HepG2 (cell line): ENCODE results near the gene ZFP36L2. TPM values are rescaled to one million over a fixed set of nuclear protein-coding genes. Genes with fewer than 3 reads are reported as not detected.

Source experiments
- CBX1 ChIP-seq: IDR thresholded peaks from one replicate; pipeline ENCODE4 v1.6.1; 2016; ENCODE audit warnings: antibody characterized with exemption, low read depth
- CBX2 ChIP-seq, 2 experiments: fragments of 200-600 bp in 1 of 2; sonication (generic); formaldehyde crosslinking in 1 of 2; IDR thresholded peaks; 2 replicates each; pipeline versions ENCODE4 v1.7.0 to v1.8.1; 2018 to 2022; ENCODE audit warnings: low read depth in 2 of 2, low read length in 1 of 2, mild to moderate bottlenecking in 1 of 2, missing genetic modification reagents in 1 of 2
- FOXA1 ChIP-seq, 2 experiments: fragments of 450-650 bp in 1 of 2; sonication (generic) in 1 of 2; formaldehyde crosslinking in 1 of 2; IDR thresholded peaks; 2 replicates each; pipeline versions ENCODE4 v1.4.0 to v1.6.1; 2016 to 2020; ENCODE audit warnings: missing genetic modification reagents in 1 of 2
- GABPB1 ChIP-seq: IDR thresholded peaks from 2 replicates; pipeline ENCODE4 v1.6.1; 2016; ENCODE audit warnings: mild to moderate bottlenecking, missing genetic modification reagents, moderate library complexity, missing compliant biosample characterization
- GTF2F1 ChIP-seq: fragments of 150-350 bp; IDR thresholded peaks from 2 replicates; pipeline ENCODE4 v1.6.1; 2014; ENCODE audit warnings: low read length
- HDAC2 ChIP-seq: sonication (generic); formaldehyde crosslinking; IDR thresholded peaks from 2 replicates; pipeline ENCODE4 v1.4.0; 2020; ENCODE audit warnings: missing genetic modification reagents
- HOXA5 ChIP-seq: sonication (generic); formaldehyde crosslinking; IDR thresholded peaks from 2 replicates; pipeline ENCODE4 v1.4.0; 2020; ENCODE audit warnings: missing genetic modification reagents
- KLF13 ChIP-seq: sonication (generic); formaldehyde crosslinking; IDR thresholded peaks from 2 replicates; pipeline ENCODE4 v1.4.0; 2020; ENCODE audit warnings: mild to moderate bottlenecking, missing genetic modification reagents
- NFYC ChIP-seq: IDR thresholded peaks from 2 replicates; pipeline ENCODE4 v1.6.1; 2016; ENCODE audit warnings: missing genetic modification reagents, missing compliant biosample characterization
- NR3C1 ChIP-seq: sonication (generic); formaldehyde crosslinking; IDR thresholded peaks from 2 replicates; pipeline ENCODE4 v1.4.0; 2020; ENCODE audit warnings: missing genetic modification reagents
- SP1 ChIP-seq, 2 experiments: fragments of 450-650 bp in 1 of 2; sonication (generic) in 1 of 2; formaldehyde crosslinking in 1 of 2; IDR thresholded peaks; 2 replicates each; pipeline versions ENCODE4 v1.4.0 to v1.6.1; 2016 to 2020; ENCODE audit warnings: missing genetic modification reagents in 1 of 2
- TAF1 ChIP-seq: sonication (generic); formaldehyde crosslinking; IDR thresholded peaks from 2 replicates; pipeline ENCODE4 v1.4.0; 2020; ENCODE audit warnings: missing genetic modification reagents
- ZBTB3 ChIP-seq: sonication (generic); formaldehyde crosslinking; IDR thresholded peaks from 2 replicates; pipeline ENCODE4 v1.4.0; 2020; ENCODE audit warnings: low read depth, mild to moderate bottlenecking, moderate library complexity, missing genetic modification reagents, borderline replicate concordance
- ZFAT ChIP-seq: sonication (generic); formaldehyde crosslinking; conservative IDR thresholded peaks from 2 replicates; pipeline ENCODE4 v1.8.1; 2023; ENCODE audit warnings: missing genetic modification reagents, inconsistent platforms
- ZNF292 ChIP-seq: sonication (generic); formaldehyde crosslinking; IDR thresholded peaks from 2 replicates; pipeline ENCODE4 v1.8.1; 2022; ENCODE audit warnings: mild to moderate bottlenecking, low read depth, missing genetic modification reagents, borderline replicate concordance
- ZNF431 ChIP-seq: sonication (generic); formaldehyde crosslinking; IDR thresholded peaks from 2 replicates; pipeline ENCODE4 v1.9.0; 2022; ENCODE audit warnings: missing genetic modification reagents, low read depth, mild to moderate bottlenecking, borderline replicate concordance
- ZNF432 ChIP-seq: sonication (generic); formaldehyde crosslinking; IDR thresholded peaks from 2 replicates; pipeline ENCODE4 v1.5.0; 2020; ENCODE audit warnings: missing genetic modification reagents, mild to moderate bottlenecking, borderline replicate concordance
- ZSCAN25 ChIP-seq: sonication (generic); formaldehyde crosslinking; IDR thresholded peaks from 2 replicates; pipeline ENCODE4 v1.8.0; 2022; ENCODE audit warnings: mild to moderate bottlenecking, missing genetic modification reagents
- ZSCAN9 ChIP-seq: IDR thresholded peaks from 2 replicates; pipeline ENCODE4 v1.6.1; 2016; ENCODE audit warnings: borderline replicate concordance
- polyA plus RNA-seq, 8 experiments: library from polyadenylated mRNA; depleted of rRNA in 3 of 8; stranded (reverse) in 7 of 8; unstranded in 1 of 8; fragments of >200 nt; fragmentation: Illumina TruSeq in 4 of 8; extraction: Trizol in 4 of 8; gene quantifications; 2 replicates each; pipeline versions ENCODE4 v1.2.1 to v1.2.3, GENCODE V29; 2011 to 2016; ENCODE audit warnings: low read depth in 4 of 8, missing spikeins in 1 of 8, mixed read lengths in 1 of 8; ENCODE audit not compliant: insufficient read depth in 1 of 8
- total RNA-seq, 5 experiments: library from RNA; depleted of rRNA; stranded (reverse); fragments of >200 nt; fragmentation: Illumina TruSeq; extraction: Trizol; gene quantifications; 2 replicates each; pipeline ENCODE4 v1.2.3, GENCODE V29; 2016; ENCODE audit warnings: low read depth in 1 of 5
- TF ChIP-seq, protein P1 (sequence below): sonication (generic); formaldehyde crosslinking; IDR thresholded peaks from 2 replicates; pipeline ENCODE4 v1.4.0; 2020; ENCODE audit warnings: missing genetic modification reagents
- TF ChIP-seq, protein P2 (sequence below): sonication (generic); formaldehyde crosslinking; IDR thresholded peaks from 2 replicates; pipeline ENCODE4 v1.4.0; 2020; ENCODE audit warnings: mild to moderate bottlenecking, missing genetic modification reagents
- TF ChIP-seq, protein P3 (sequence below): sonication (generic); formaldehyde crosslinking; IDR thresholded peaks from 2 replicates; pipeline ENCODE4 v1.8.0; 2022; ENCODE audit warnings: missing genetic modification reagents, mild to moderate bottlenecking, inconsistent platforms, borderline replicate concordance
- TF ChIP-seq, protein P4 (sequence below): sonication (generic); formaldehyde crosslinking; IDR thresholded peaks from 2 replicates; pipeline ENCODE4 v1.8.1; 2023; ENCODE audit warnings: missing genetic modification reagents, inconsistent platforms, borderline replicate concordance

The ZFP36L2 gene
- total and polyA plus RNA-seq, 2 of the 13 experiments (the other 11 are each of a cell fraction or from before 2014, with no cell fraction given), result 11.2 to 21.8 TPM

DNA sequence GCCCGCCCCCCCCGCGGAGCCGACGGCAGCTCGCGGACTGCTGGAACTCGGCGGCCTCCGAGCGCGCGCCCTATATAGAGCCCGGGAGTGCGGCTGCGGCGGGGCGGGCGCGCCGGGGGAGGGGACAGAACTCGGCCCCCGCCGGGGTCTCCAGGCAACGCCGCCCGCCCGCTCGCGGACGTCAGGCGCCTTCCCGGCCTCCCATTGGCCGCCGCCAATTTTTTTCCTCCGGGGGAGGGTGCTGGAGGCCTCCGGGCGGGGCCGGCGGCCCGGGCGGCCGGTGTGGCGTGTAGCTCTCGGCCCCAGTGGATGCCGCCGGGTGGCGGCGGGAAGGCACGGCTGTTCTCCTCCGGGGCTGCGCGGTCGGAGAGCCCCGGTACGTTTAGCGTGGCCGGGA, at the start of gene ZFP36L2 (continued):
- TF ChIP-seq ZFAT (0 out of 2 replicates have a peak, but pooled peaks have one; percentile 28), ZSCAN9 (CRISPR knock-in tag) (peak; percentile 38; the same call in 1 of the 2 replicates), TAF1 (CRISPR knock-in tag) (peak; percentile 83), FOXA1 (IDR thresholded peaks at IDR 0.05) (no peak), FOXA1 (CRISPR knock-in tag; IDR thresholded peaks at IDR 0.05) (no peak), GABPB1 (CRISPR knock-in tag) (peak; percentile 27), CBX2 (IDR thresholded peaks at IDR 0.05; ENCODE audit: low read depth, low read length) (no peak), CBX2 (CRISPR knock-in tag; IDR thresholded peaks at IDR 0.05; ENCODE audit: low read depth) (no peak), HOXA5 (peak; percentile 76), ZNF431 (CRISPR knock-in tag) (no peak; the same call in 1 of the 2 replicates), ZNF292 (CRISPR knock-in tag) (no peak), ZNF432 (CRISPR knock-in tag) (no peak; the same call in 1 of the 2 replicates), ZBTB3 (CRISPR knock-in tag) (no peak), GTF2F1 (peak; percentile 32), NR3C1 (no peak), NFYC (CRISPR knock-in tag) (peak; percentile 79), ZSCAN25 (no peak), CBX1 (no peak), KLF13 (CRISPR knock-in tag) (no peak), SP1 (IDR thresholded peaks at IDR 0.05) (no peak), SP1 (CRISPR knock-in tag; IDR thresholded peaks at IDR 0.05) (peak; percentile 25), HDAC2 (CRISPR knock-in tag) (no peak)
- TF ChIP-seq, protein P1, sequence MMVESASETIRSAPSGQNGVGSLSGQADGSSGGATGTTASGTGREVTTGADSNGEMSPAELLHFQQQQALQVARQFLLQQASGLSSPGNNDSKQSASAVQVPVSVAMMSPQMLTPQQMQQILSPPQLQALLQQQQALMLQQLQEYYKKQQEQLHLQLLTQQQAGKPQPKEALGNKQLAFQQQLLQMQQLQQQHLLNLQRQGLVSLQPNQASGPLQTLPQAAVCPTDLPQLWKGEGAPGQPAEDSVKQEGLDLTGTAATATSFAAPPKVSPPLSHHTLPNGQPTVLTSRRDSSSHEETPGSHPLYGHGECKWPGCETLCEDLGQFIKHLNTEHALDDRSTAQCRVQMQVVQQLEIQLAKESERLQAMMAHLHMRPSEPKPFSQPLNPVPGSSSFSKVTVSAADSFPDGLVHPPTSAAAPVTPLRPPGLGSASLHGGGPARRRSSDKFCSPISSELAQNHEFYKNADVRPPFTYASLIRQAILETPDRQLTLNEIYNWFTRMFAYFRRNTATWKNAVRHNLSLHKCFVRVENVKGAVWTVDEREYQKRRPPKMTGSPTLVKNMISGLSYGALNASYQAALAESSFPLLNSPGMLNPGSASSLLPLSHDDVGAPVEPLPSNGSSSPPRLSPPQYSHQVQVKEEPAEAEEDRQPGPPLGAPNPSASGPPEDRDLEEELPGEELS, result no peak
- TF ChIP-seq, protein P2, sequence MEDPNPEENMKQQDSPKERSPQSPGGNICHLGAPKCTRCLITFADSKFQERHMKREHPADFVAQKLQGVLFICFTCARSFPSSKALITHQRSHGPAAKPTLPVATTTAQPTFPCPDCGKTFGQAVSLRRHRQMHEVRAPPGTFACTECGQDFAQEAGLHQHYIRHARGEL (CRISPR knock-in tag), result 0 out of 2 replicates have a peak, but pooled peaks have one; percentile 71
- TF ChIP-seq, protein P3, sequence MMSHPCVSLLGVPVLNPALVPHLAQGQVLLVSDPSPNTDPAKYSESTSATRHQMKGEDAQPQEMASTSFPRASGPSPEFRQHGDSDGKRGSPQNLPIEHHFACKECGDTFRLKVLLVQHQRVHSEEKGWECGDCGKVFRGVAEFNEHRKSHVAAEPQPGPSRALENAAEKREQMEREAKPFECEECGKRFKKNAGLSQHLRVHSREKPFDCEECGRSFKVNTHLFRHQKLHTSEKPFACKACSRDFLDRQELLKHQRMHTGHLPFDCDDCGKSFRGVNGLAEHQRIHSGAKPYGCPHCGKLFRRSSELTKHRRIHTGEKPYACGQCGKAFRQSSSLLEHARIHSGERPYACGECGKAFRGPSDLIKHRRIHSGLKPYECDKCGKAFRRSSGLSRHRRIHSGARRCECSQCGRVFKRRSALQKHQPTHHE (CRISPR knock-in tag), result no peak
- TF ChIP-seq, protein P4, sequence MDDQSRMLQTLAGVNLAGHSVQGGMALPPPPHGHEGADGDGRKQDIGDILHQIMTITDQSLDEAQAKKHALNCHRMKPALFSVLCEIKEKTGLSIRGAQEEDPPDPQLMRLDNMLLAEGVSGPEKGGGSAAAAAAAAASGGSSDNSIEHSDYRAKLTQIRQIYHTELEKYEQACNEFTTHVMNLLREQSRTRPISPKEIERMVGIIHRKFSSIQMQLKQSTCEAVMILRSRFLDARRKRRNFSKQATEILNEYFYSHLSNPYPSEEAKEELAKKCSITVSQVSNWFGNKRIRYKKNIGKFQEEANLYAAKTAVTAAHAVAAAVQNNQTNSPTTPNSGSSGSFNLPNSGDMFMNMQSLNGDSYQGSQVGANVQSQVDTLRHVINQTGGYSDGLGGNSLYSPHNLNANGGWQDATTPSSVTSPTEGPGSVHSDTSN (CRISPR knock-in tag), result peak; percentile 81; the same call in 1 of the 2 replicates
